HG02759 (cell line): ENCODE measurements around the gene ATP8B4.
"Not testable (repeated sequence)": the region's sequence is repeated elsewhere in the genome, so short reads cannot be mapped to it uniquely, and the experiment has no call there.

Experiments used
- ATAC-seq: cut with Tn5 transposase; IDR thresholded peaks from one replicate; pipeline ENCODE4 v1.9.1; 2021; ENCODE audit warnings: mild to moderate bottlenecking, moderate library complexity; ENCODE audit not compliant: unreplicated experiment

The ATP8B4 gene

GRCh38 chr15:50138391-50138790 lies 19.4 kb upstream of the ATP8B4 start:
- ATAC-seq = no peak

- ATAC-seq = no peak
Observed at GRCh38 chr15:50137893-50138292, 18.9 kb upstream of the ATP8B4 start.

DNA sequence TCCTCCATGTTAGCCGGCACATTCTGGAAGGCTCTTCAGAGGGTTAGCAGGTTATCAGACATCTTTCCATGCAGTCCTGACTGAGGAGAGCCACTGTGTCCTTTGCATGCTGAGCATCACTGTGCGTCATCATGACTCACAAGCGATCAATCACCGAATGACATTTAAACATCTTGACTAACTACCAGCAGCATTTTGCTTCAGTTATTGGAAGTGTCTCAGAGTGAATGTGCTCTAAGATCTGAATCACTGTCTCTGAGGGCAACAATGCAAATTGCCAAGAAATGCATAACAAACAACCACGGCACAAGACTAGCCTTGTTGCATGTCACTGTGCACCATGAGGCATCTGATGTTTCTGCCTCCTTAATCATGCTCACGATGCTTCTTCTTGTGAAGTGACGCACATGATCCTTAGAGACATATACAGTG lies 18.3 kb upstream of the ATP8B4 start:
- no peak for ATAC-seq

DNA sequence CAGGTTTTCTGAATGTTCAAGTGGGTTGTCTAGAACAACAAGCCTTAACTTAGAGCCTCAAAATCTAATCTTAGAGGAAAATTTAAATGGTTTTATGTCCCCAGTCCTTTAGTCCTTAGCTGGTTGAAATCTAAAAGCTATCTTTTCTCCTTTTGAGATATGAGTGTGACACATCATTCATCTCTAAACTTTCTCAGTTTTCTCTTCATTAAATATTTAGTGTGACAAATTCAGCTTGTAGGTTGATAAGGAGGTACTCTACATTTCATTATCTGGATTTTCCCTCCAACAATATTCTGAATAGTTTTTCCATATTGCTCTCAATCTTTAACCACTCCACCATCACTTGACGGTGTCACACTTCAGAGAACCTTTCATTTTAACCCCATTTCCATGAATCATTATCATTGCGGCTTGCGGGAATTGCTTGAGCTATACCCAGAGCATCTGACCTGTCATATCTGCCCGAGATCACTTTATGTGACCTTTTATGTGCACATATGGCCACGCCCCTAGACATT lies 16.1 kb upstream of the ATP8B4 start:
- peak; percentile 78 for ATAC-seq

DNA sequence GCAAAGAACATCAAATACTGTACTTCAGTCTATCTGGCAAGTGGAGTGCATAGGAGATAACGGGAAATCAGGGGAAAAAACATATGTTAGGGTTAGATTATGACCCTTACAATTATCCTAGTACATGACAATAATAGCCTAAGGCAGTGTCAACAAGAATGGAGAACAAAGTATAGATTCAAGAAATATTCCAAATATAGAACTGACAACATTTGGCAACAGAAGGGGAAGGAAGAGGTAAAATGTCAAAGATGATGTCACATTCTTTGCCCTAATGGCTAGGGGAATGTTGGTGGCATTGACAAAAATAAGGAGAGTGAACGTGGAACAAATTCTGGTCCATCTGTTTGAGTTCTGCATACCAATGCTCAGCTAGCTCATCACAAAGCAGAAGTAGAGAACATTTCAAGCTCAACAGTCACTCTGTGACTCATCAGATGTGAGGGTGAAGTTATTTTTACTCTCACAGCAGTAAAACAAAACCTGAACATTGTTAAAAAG lies 15.5 kb upstream of the ATP8B4 start:
- peak; percentile 84 for ATAC-seq

DNA sequence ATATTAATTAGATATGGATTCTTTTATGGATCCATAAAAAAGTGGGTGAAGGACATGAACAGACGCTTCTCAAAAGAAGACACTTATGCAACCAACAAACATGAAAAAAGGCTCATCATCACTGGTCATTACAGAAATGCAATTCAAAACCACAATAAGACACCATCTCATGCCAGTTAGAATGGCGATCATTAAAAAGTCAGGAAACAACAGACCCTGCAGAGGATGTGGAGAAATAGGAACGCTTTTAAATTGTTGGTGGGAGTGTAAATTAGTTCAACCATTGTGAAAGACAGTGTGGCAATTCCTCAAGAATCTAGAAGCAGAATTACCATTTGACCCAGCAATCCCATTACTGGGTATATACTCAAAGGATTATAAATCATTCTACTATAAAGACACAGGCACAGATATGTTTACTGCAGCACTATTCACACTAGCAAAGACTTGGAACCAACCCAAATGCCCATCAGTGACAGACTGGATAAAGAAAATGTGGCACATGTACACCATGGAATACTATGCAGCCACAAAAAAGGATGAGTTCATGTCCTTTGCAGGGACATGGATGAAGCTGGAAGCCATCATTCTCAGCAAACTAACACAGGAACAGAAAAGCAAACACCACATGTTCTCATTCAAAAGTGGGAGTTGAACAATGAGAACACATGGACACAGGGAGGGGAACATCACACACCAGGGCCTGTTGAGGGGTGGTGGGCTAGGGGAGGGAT lies 13.4 kb upstream of the ATP8B4 start:
- not testable (repeated sequence) for ATAC-seq

DNA sequence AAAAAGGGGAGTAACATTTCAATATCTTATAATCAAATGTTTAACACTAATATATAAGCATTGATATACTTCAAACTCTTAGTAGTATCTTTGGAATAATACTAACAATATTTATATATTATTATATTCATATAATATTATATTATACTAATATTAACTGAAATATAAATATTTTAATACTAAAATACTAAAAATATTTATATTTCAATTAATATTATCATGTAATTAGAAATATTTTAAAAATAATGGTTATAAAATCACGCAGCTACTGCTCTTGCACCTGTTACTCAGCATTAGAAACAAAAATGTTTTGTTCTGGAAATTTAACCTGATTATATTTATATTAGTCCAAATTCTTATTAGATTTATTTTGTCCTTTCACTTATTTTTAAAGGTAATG lies 12.6 kb upstream of the ATP8B4 start:
- ATAC-seq = no peak

- no peak for ATAC-seq
Observed at GRCh38 chr15:50128266-50128665, 9.2 kb upstream of the ATP8B4 start.

GRCh38 chr15:50127255-50127777 lies 8.3 kb upstream of the ATP8B4 start:
- ATAC-seq = no peak

GRCh38 chr15:50126072-50126471 lies 7.0 kb upstream of the ATP8B4 start:
- no peak for ATAC-seq

- no peak for ATAC-seq
Observed at GRCh38 chr15:50124631-50125030, 5.6 kb upstream of the ATP8B4 start.

- no peak for ATAC-seq
Observed at GRCh38 chr15:50123861-50124557, 5.0 kb upstream of the ATP8B4 start.

DNA sequence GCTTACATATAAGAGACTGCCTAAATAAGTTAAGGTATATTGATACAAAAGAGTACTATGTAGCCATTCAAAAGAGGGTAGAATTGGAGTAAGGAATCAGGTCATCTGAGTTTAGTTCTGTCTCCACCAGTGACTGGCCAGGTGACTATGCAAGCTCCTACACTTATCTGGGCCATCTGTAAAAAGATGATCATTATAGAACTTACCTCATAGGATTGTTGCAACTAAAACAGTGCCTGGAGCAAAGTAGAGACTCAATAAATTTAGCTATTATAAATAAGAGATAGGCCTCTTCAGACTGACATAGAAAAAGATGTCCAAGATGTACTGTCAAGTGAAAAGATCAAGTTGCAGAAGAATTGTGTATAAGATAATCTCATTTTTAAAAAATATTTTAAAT lies 1.7 kb upstream of the ATP8B4 start:
- ATAC-seq = no peak

GRCh38 chr15:50117431-50118027 lies 1.5 kb downstream of the ATP8B4 start:
- ATAC-seq = no peak

GRCh38 chr15:50116477-50116876 lies 2.6 kb downstream of the ATP8B4 start:
- ATAC-seq = peak; percentile 51

GRCh38 chr15:50113992-50114780 lies 4.8 kb downstream of the ATP8B4 start:
- ATAC-seq = no peak

GRCh38 chr15:50113187-50113505 lies 5.9 kb downstream of the ATP8B4 start:
- peak; percentile 50 for ATAC-seq

DNA sequence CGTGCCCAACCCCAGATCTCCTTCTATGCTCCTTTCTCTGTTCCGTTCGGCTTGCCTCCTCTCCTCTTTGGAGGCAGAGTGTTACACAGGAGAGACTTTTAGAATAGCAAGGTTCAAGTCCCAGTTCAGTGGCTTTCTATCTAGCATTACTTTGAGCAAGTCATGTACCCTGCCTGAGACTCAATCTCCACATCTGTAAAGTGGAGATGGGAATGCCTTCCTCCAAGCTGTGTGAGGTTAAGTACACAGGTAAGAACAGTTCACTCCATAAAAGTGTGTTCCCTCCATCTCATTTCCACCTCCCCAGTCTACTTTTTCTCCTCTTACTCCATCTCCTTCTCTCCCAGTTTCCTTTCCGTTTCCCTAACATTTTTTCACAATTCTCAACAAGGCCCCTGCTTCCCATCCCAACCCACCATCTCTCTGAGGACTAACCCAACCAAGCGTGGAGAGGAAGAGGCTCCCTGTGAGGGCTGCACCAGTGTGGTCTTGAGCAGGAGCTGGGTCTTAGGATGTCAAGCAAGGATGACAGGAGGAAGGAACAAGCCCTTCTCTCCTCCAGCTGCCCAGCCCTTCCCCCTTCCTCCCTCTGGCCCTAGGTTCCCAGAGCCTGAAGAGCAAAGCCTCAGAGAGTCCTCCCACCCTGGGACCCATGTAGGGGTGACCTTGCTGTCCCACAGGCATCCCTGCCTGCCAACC lies 6.4 kb downstream of the ATP8B4 start:
- no peak for ATAC-seq

- ATAC-seq = no peak
Observed at GRCh38 chr15:50110285-50110684, 8.7 kb downstream of the ATP8B4 start.
